Stimulated activated CD4-positive, alpha-beta T cell treated with anti-CD3 and anti-CD28 coated beads, Interleukin-12 subunit alpha, Interleukin-12 subunit beta, amount 100 ng/mL, for 24 hours (primary cell): Measurements from ENCODE around the gene CMIP.
"Not testable (repeated sequence)": the region's sequence is repeated elsewhere in the genome, so short reads cannot be mapped to it uniquely, and the experiment has no call there.

Experiments
- DNase-seq, 2 experiments: peaks; one replicate each; pipeline ENCODE4 v3.0.0-alpha.2; 2020; ENCODE audit warnings: low read depth in 2 of 2

The CMIP gene

GRCh38 chr16:81686391-81687130, 242.0 kb downstream of the CMIP start:
- no peak for DNase-seq

GRCh38 chr16:81687131-81687456, 242.5 kb downstream of the CMIP start:
- DNase-seq, result no peak

GRCh38 chr16:81688182-81688581, 243.6 kb downstream of the CMIP start:
- DNase-seq, result no peak

GRCh38 chr16:81688839-81689238, 244.2 kb downstream of the CMIP start:
- DNase-seq, result not testable (repeated sequence)

DNA sequence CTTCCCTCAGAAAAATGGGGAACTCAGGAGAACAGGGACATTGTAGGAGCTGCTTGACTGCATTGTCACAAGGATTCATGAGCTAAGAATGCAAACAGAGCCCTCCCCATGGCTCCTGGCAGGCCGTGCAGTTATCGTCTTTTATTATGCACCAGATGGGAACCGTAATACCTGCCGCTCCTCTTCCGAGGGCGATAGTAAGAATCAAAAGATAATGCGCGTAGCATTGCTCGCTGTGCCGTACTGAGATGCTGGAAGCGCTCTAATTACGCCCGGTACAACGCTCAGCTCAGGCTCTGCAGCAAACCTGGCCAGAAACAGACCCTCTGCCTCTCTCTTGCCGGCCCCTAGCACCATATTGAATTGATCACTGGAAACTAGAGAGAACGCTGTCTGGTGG, 247.4 kb downstream of the CMIP start:
- DNase-seq, result no peak

DNA sequence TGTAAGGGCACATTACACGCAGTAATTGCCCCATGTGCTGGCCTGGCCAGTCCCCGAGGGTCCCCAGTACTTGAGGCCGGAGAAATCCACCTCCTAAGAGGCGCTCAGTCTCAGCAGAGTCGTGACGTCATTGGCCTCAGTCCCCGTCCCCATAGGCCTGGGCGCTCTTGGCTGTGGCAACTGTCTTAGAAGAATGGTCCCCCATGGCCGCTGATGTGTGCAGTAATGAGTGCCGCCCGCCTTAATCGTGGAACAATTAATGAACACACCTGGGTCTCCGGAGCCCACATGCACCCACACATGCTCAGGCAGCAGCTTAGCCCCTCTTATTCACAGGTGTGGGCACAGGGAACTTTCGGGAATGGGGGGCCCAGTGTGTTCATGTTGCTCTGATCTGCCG, 248.0 kb downstream of the CMIP start:
- DNase-seq, result no peak

GRCh38 chr16:81693041-81693743, 248.6 kb downstream of the CMIP start:
- no peak for DNase-seq

DNA sequence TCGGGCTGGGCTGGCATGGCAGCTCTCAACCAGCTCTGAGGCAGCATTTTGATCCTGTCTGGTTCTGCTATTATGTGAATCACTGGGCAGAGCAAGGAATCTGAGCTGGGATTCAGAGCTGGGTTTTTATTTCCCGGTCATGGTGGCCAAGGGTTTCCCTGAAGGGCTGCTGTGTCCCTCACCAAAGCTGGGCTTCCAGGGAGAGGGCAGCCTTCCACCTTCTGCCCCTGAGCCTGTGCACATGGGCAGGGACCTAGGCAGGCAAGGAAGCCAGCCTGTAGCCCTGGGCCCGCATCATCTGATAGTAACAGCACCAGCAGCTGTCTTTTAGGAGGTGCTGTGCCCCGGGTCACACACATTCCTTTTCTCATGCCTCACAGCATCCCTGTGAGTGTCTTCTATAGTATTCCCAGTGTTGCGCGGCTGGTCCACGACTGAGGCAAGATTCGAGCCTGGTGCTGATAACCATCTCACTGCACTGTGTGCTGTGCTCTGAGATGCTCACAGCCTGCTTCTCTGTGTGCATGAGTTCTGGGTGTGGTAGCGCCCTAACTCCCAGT, 249.2 kb downstream of the CMIP start:
- no peak for DNase-seq

DNA sequence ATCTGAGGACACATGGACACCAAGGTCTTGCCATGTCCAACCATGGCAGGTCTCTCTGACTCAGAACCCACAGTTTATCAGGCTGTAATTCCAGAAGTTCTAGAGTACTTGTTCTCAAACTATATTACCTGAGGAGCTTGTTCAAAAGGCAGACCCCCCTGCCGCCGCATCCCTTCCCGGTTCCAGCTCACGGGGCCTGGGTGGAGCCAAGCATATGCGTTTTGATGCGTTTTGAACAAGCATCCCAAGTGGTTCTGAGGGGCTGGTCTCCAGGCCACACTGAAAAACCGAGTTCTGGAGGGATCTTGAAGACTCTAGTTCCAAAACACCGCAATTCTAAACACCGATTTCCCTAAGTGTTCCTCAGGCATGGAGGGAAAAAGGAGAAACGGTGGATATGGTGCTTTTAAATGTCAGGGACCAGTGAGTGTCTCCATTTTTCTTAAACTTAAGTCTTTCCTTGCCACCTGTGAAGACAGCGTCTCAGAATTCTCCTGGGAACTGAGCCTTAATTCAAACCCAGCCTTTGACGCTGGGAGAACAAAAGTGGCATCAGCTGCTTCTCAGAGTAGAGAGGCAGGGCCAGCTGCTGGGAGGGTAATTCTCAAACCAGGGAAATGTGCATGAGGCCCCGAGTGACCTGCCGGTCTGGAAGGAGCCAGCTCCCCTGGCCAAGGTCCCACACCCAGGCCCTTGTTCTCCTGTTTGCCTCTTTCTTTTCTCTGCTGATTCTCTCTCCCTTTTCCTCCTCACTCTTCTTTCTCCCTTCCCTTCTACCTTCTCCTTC, 250.1 kb downstream of the CMIP start:
- DNase-seq, result no peak

DNA sequence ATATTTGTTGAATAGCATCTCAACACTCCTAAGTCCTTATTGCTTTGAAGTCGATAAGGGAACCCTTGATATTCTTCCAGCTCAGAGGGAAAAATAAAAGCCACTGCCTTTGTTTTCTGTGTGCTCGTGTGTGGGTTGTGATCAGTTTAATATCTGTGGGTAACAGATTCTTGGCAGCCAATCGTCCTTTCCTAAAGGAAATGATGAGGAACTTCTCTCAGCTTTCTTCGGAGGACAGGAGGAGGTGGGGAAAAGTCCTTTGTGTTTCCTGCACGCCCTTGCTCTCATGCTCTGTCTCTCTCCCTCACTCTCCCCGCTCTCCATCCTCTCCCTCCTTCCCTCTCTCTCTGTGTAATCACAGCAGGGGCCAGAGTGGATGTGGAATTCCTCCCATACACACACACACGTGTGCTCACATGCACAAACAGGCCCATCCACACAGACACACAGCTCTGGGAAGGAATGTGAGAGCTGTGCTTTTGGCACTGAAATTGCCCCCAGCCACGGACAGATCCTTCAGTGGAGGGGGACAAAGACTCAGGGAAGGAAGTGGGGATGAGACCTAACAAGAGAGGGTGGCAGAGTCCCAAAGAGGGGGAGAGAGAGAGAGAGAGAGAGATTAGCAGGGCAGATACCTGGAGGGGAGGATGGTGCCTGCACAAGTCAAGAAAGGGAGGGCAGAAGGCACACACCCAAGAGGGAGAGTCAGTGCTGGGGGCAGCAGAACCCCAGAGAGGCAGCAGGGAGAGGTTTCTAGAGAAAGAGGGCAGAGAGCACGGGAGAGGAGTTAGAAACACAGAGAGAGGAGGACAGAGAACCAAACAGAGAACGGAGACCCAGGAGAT, 250.9 kb downstream of the CMIP start:
- DNase-seq, result no peak

DNA sequence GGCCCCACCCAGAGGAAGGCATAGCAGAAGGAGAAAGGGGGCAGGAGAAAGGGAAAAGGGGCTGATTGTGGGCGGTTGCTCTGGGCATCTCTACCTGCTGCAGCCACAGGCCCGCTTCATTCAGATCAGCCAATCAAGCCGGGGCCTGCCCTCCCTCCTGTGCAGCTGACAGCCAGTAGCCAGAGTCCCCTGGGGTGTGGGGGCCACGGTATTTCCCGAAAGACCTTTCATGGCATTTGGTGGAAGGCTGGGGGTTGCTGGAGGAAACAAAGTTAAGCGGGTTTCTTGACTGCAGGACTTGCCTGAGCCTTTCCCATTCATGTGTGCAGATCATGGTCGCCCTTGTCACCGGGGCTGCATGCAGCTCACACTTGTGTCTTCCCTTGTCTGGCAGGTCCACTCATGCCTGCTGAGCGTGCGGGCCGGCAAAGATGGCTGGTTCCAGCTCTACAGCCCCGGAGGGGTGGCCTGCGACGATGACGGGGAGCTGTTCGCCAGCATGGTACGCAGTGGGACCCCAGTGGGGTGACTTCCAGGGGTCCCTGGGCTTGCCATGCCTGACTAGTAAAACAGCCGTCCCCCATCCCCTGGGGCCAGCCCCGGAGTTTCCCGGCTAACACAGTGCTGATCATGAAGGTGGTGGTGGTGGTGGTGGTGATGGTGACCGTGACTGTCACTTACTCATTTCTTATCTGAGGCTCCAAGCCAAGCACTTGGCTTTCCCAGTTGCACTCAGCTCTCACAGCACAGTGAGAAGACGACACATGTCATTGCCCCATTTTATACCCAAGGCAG, 251.8 kb downstream of the CMIP start:
- DNase-seq, result no peak

DNA sequence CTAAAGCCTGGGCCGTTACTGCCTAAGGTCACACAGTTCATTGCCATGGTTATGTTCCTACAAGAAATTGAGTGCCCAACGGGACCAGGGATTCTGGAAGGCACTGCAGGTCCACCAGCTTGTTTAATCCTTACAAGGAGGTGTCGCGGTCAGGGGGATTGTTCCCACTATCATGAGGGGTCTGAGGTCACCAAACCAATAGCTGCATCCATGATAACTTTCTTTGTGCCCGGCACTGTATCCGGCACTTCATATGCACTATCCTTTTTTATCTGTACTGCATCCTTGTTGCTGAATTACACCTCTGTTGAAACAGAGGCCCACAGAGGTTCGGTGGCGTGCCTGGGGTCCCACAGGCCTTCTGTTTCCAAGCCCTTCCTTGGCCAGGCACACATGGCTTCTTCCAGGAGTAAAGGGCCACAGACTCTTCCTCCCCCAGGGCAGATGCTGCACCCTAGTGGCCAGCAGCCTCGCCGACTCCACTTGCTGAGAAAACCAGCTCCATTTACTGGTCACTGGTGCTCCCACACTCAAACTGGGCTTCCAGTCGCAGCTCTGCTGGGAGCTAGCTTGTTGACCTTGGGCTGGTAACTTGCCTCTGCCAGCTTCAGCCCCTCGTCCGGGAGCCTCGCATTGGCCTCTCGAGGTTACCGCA, 252.5 kb downstream of the CMIP start:
- peak; percentile 12 to 31 for DNase-seq

GRCh38 chr16:81697616-81698309, 253.2 kb downstream of the CMIP start:
- no peak for DNase-seq

- no peak for DNase-seq
These were observed 253.7 kb downstream of the CMIP start for GRCh38 chr16:81698310-81698641.

DNA sequence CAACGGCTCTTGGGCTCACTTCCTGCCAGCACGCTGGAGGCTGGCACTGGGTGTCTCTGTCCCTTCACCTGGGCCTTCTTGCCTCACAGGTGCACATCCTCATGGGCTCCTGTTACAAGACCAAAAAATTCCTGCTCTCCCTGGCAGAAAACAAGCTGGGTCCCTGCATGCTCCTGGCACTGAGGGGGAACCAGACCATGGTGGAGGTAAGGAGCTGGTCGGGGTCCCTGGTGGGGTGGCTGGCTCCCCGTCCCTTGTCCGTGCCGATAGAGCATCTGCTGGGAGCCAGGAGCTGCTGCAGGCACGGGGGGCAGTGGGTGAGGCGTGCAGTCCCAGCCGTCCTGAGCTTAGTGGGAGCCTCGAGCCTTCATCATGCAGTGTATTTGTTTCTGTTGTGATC, 255.0 kb downstream of the CMIP start:
- no peak for DNase-seq

DNA sequence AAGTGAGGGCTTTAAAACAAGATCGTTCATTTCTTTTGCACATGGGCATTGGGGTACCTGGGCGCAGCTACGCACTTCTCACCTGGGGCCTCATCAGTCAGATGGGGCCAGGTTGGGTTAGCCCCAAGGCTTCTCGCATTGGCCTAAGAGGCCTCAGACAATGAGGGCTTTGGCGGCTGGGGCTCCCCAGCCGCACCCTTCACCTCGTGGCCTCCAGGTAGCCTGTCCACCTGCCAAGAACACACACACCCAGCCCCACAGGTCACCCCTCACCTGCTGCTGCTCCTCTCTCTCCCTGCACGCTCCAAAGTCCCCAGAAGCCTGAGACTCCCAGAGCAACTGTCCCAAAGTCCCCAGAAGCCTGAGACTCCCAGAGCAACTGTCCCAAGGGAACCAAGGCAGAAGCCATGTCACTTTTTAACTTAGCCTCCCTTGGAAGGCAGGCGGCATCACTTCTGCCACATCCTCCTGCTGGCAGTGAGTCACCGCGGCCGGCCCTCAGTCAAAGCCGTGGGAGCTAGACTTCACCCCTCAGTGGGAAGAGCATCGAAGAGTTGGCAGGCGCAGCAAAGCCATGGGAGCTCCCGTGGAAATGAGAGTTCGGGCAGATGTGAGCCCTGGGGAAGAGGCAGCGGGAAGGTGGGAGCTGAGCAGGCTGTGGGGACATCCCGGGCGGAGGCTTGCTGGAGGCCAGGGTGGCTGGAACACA, 255.6 kb downstream of the CMIP start:
- DNase-seq, result no peak

- DNase-seq, result no peak
These were observed 256.2 kb downstream of the CMIP start for GRCh38 chr16:81700780-81701165.

GRCh38 chr16:81701296-81701970, 256.8 kb downstream of the CMIP start:
- DNase-seq, result no peak

- no peak for DNase-seq
These were observed 257.9 kb downstream of the CMIP start for GRCh38 chr16:81702506-81702905.
